B cell (primary cell): ENCODE measurements around the gene MMGT1. TPM values are rescaled to one million over a fixed set of nuclear protein-coding genes. Genes with fewer than 3 reads are reported as not detected.

Experiments
- ATAC-seq: fragments of 200-7000 bp; cut with Tn5 transposase; one replicate; pipeline ENCODE4 v1.10.0; 2021; ENCODE audit warnings: low read depth, mild to moderate bottlenecking, moderate number of reproducible peaks, moderate library complexity
- CTCF ChIA-PET: fragments of 350-600 bp; sonication (Branson Sonifier 250); formaldehyde crosslinking; loops from one replicate; lab custom pipeline; 2021; ENCODE audit warnings: antibody characterized with exemption, inconsistent platforms; lab: Charles Lee
- POLR2A ChIA-PET: fragments of 350-600 bp; sonication (Branson Sonifier 250); formaldehyde crosslinking; loops from one replicate; lab custom pipeline; 2021; ENCODE audit warnings: antibody characterized with exemption; lab: Charles Lee
- DNase-seq: peaks from one replicate; pipeline ENCODE4 v3.0.0; 2013
- H2AFZ ChIP-seq: 2 replicates; pipeline ENCODE4 v1.6.1; 2012; ENCODE audit warnings: mild to moderate bottlenecking, low read depth, low read length; ENCODE audit not compliant: insufficient read depth, poor library complexity, severe bottlenecking
- H3K27ac ChIP-seq, 2 donors: 1 replicate in 1 of 2; 2 replicates in 1 of 2; pipeline ENCODE4 v1.5.1; 2012 to 2013; ENCODE audit warnings: low read length in 2 of 2, mild to moderate bottlenecking in 2 of 2, moderate library complexity in 1 of 2
- H3K27me3 ChIP-seq, 4 experiments: fragments of 200-600 bp in 1 of 4; sonication (generic) in 1 of 4; replicated peaks in 1 of 4; 1 replicate in 2 of 4; 2 replicates in 2 of 4; pipeline versions ENCODE4 v1.6.1 to v1.7.0; 2013 to 2016; ENCODE audit warnings: low read length in 3 of 4, mild to moderate bottlenecking in 2 of 4, mixed read lengths in 1 of 4, moderate library complexity in 1 of 4; ENCODE audit not compliant: insufficient read depth in 4 of 4, control insufficient read depth in 3 of 4; ENCODE audit errors: control extremely low read depth in 1 of 4
- H3K36me3 ChIP-seq, 2 experiments: replicated peaks in 1 of 2; 1 replicate in 1 of 2; 2 replicates in 1 of 2; pipeline versions ENCODE4 v1.6.1 to v1.7.1; 2013; ENCODE audit warnings: low read length in 1 of 2; ENCODE audit not compliant: insufficient read depth in 2 of 2, control insufficient read depth in 1 of 2; ENCODE audit errors: control extremely low read depth in 1 of 2, extremely low read depth in 1 of 2
- H3K4me1 ChIP-seq, 2 donors: fragments of 200-600 bp in 1 of 2; sonication (generic) in 1 of 2; 1 replicate in 1 of 2; 2 replicates in 1 of 2; pipeline versions ENCODE4 v1.5.1 to v1.6.1; 2013 to 2017; ENCODE audit warnings: low read length in 2 of 2; ENCODE audit not compliant: control insufficient read depth in 2 of 2, insufficient read depth in 2 of 2
- H3K4me2 ChIP-seq: replicated peaks from 2 replicates; pipeline ENCODE3; 2012; ENCODE audit warnings: mild to moderate bottlenecking, low read depth, low read length; ENCODE audit not compliant: poor library complexity, severe bottlenecking
- H3K4me3 ChIP-seq, 5 experiments: fragments of 200-600 bp in 1 of 5; sonication (generic) in 1 of 5; 1 replicate in 3 of 5; 2 replicates in 2 of 5; pipeline versions ENCODE4 v1.5.1 to v1.7.0; 2011 to 2016; ENCODE audit warnings: low read length in 4 of 5, mild to moderate bottlenecking in 4 of 5, low read depth in 2 of 5, control low read depth in 1 of 5, moderate library complexity in 1 of 5; ENCODE audit not compliant: insufficient read depth in 1 of 5; ENCODE audit errors: control extremely low read depth in 1 of 5, extremely low read depth in 1 of 5
- H3K79me2 ChIP-seq: fragments of 200-600 bp; sonication (generic); one replicate; pipeline ENCODE4 v1.6.0; 2016; ENCODE audit warnings: low read length; ENCODE audit not compliant: control insufficient read depth, insufficient read depth
- H3K9ac ChIP-seq: fragments of 200-600 bp; sonication (generic); 2 replicates; pipeline ENCODE4 v1.6.1; 2017; ENCODE audit warnings: mild to moderate bottlenecking, low read length, moderate library complexity
- H3K9me3 ChIP-seq, 3 donors: one replicate each; pipeline versions ENCODE4 v1.6.1 to v1.7.1; 2013; ENCODE audit warnings: low read length in 2 of 3; ENCODE audit not compliant: control insufficient read depth in 2 of 3, insufficient read depth in 1 of 3; ENCODE audit errors: control extremely low read depth in 1 of 3
- H4K20me1 ChIP-seq: 2 replicates; pipeline ENCODE4 v1.6.0; 2012; ENCODE audit warnings: mild to moderate bottlenecking, low read length; ENCODE audit not compliant: insufficient read depth, control insufficient read depth, poor library complexity, severe bottlenecking
- H3K27ac Mint-ChIP-seq: one replicate; pipeline ENCODE4 v1.8.0; 2021; ENCODE audit warnings: mixed read lengths
- H3K27me3 Mint-ChIP-seq: one replicate; pipeline ENCODE4 v1.8.0; 2021; ENCODE audit warnings: mixed read lengths
- H3K4me1 Mint-ChIP-seq: one replicate; pipeline ENCODE4 v1.8.0; 2021; ENCODE audit warnings: mixed read lengths
- H3K4me3 Mint-ChIP-seq: one replicate; pipeline ENCODE4 v1.8.0; 2021; ENCODE audit warnings: mixed read lengths
- H3K9me3 Mint-ChIP-seq: one replicate; pipeline ENCODE4 v1.8.0; 2022; ENCODE audit warnings: mixed read lengths; ENCODE audit not compliant: insufficient read depth
- CTCF ChIP-seq: fragments of 200-600 bp; IDR thresholded peaks from one replicate; pipeline ENCODE4 v1.8.0; 2022; ENCODE audit warnings: antibody characterized with exemption, mild to moderate bottlenecking
- EZH2 ChIP-seq: IDR thresholded peaks from 2 replicates; pipeline ENCODE4 v1.6.1; 2012; ENCODE audit warnings: borderline replicate concordance, low read depth, mild to moderate bottlenecking, moderate library complexity, low read length; ENCODE audit not compliant: insufficient read depth, poor library complexity, severe bottlenecking
- WGBS: methylation state at CpG from one replicate; pipeline ENCODE4 v1.1.5; 2013; ENCODE audit warnings: missing lambda C conversion rate; ENCODE audit not compliant: insufficient coverage; 5-methylcytosine and 5-hydroxymethylcytosine counted together
- intact Hi-C: fragments of 100-400 bp; cut with micrococcal nuclease; formaldehyde crosslinking; loops from one replicate; pipeline ENCODE4 v1.10.0; 2022
- polyA plus RNA-seq: library from polyadenylated mRNA; depleted of rRNA; stranded (reverse); fragments of >200 nt; gene quantifications from 2 replicates; pipeline ENCODE4 v1.2.3, GENCODE V29; 2012
- total RNA-seq, 2 donors: library from RNA; stranded (reverse); fragments of 120-200 nt in 1 of 2; gene quantifications; 1 replicate in 1 of 2; 2 replicates in 1 of 2; pipeline versions ENCODE4 v1.2.3 to v1.2.4, GENCODE V29; 2013 to 2022

The MMGT1 gene
- total and polyA plus RNA-seq, 2 donors (not counting 1 experiment from before 2014, with no cell fraction given), result 7.9 to 25.1 TPM

GRCh38 chrX:136021160-136021559, 47.4 kb upstream of the MMGT1 start:
- Histone ChIP-seq H3K9me3 (no peaks in the 10 kb centered on the region), H3K4me2 (no peak overlapping the region), H3K36me3 (peaks cover 0 to 5% of the 10 kb centered on the region in 2 experiments), H3K4me3 (no peak overlapping the region), H3K9ac (no peak overlapping the region), H2AFZ (no peak overlapping the region), H3K27ac (no peak overlapping the region), H4K20me1 (no peaks in the 10 kb centered on the region), H3K79me2 (no peaks in the 10 kb centered on the region), H3K27me3 (no peaks in the 10 kb centered on the region), H3K4me1 (no peaks in the 10 kb centered on the region)
- CTCF ChIA-PET, result interaction anchor here (0.6 to 1.2 kb wide), 2 partner anchors 142 to 246 kb away, joined by 3 read pairs; no protein-coding TSS in a partner anchor
- no CpG with 5 or more reads among the region's 1 CpG for WGBS
- ATAC-seq (no peak), DNase-seq (no peak)
- Mint-ChIP-seq H3K9me3 (no peaks in the 10 kb centered on the region), H3K27me3 (no peaks in the 10 kb centered on the region), H3K4me1 (no peaks in the 10 kb centered on the region), H3K4me3 (no peak overlapping the region), H3K27ac (no peak overlapping the region)
- intact Hi-C loops, result no loop called here
- TF ChIP-seq EZH2, result no peak
- TF ChIP-seq CTCF, result no peak
- POLR2A ChIA-PET, result no interaction called here

GRCh38 chrX:136019226-136019625, 45.4 kb upstream of the MMGT1 start:
- no peaks in the 10 kb centered on the region for H3K4me1 Mint-ChIP-seq
- H3K27ac ChIP-seq, result no peak overlapping the region
- TF ChIP-seq CTCF (no peak), EZH2 (no peak)
- no peaks in the 10 kb centered on the region for H3K9me3 Mint-ChIP-seq
- DNase-seq, result no peak
- intact Hi-C loops, result no loop called here
- H3K4me3 Mint-ChIP-seq, result no peak overlapping the region
- no peak for ATAC-seq
- no peak overlapping the region for H3K9ac ChIP-seq
- WGBS, result no CpG with 5 or more reads among the region's 5 CpGs
- H3K27ac Mint-ChIP-seq, result no peak overlapping the region
- H3K27me3 Mint-ChIP-seq, result no peaks in the 10 kb centered on the region
- H3K79me2 ChIP-seq, result no peaks in the 10 kb centered on the region
- H3K36me3 ChIP-seq, result peaks cover 0 to 10% of the 10 kb centered on the region in 2 experiments
- H4K20me1 ChIP-seq, result no peaks in the 10 kb centered on the region
- ChIA-PET POLR2A (no interaction called here), CTCF (interaction anchor here (0.7 kb wide), 1 partner anchor 337 kb away, joined by 5 read pairs; no protein-coding TSS in a partner anchor)
- H3K4me1 ChIP-seq, result no peaks in the 10 kb centered on the region
- no peak overlapping the region for H3K4me2 ChIP-seq
- H3K9me3 ChIP-seq, result no peaks in the 10 kb centered on the region
- H3K4me3 ChIP-seq, result no peak overlapping the region
- no peaks in the 10 kb centered on the region for H3K27me3 ChIP-seq
- H2AFZ ChIP-seq, result no peak overlapping the region
